Mammary epithelial cell (primary cell): ENCODE results near the gene SLC47A2.

Experiments used
- EZH2 ChIP-seq: IDR thresholded peaks from 2 replicates; pipeline ENCODE4 v1.6.1; 2012; ENCODE audit warnings: low read length, inconsistent platforms, borderline replicate concordance
- TF ChIP-seq, protein P1 (sequence below), 2 donors: IDR thresholded peaks in 1 of 2; conservative IDR thresholded peaks in 1 of 2; 2 replicates each; pipeline ENCODE4 v1.5.1; 2011 to 2012; ENCODE audit warnings: inconsistent platforms in 2 of 2, low read length in 2 of 2, mild to moderate bottlenecking in 2 of 2, control low read depth in 1 of 2, low read depth in 1 of 2; ENCODE audit not compliant: insufficient read depth in 1 of 2; ENCODE audit errors: extremely low read depth in 1 of 2

DNA sequence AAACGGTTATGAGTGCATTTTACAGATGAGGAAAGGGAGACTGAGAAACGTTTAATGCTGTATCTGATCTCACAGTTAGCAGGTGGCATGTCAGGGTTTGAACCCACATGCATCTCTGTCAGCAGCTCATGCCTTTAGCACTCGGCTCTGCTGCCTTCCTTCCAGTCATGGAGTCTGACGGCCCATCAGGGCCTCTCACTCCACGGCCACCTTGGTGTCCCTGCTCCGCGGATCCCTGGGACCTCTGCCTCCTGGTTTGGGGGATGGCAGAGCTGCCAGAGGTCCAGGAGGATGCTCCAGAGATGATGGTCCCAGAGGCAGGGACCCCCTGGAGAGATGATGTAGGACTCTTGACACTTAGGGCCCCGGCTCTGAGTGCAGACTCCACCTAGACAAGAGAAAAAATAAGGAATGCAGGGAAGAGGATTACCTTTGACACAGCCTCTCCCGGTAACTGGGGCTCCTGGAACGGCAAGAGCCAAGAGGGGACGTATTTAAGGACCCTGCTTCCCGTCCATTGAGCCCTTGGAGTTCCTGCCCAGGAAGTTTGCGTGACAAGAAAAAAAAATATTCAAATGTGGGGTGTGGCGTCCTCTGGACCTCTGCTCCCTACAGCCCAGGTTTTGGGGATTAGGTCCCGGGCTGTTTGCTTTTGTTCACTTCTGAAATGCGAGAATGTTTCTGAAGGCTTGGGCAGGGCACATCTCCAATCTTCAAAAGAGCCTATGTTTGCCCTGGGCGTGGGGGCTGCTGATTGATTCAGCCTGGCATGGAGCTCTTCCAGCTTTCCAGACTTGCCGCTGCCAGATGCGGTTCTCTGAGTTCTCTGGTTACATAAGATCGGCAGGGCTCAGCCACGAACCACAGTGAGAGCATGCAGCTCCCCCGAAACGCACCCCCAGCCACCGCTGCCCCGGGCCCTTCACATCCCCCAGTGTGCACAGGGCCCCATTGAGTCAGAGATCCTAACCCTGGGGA lies 31.7 kb upstream of the SLC47A2 start, which contains the start of gene ALDH3A1:
- no peak for TF ChIP-seq EZH2
- TF ChIP-seq, protein P1, sequence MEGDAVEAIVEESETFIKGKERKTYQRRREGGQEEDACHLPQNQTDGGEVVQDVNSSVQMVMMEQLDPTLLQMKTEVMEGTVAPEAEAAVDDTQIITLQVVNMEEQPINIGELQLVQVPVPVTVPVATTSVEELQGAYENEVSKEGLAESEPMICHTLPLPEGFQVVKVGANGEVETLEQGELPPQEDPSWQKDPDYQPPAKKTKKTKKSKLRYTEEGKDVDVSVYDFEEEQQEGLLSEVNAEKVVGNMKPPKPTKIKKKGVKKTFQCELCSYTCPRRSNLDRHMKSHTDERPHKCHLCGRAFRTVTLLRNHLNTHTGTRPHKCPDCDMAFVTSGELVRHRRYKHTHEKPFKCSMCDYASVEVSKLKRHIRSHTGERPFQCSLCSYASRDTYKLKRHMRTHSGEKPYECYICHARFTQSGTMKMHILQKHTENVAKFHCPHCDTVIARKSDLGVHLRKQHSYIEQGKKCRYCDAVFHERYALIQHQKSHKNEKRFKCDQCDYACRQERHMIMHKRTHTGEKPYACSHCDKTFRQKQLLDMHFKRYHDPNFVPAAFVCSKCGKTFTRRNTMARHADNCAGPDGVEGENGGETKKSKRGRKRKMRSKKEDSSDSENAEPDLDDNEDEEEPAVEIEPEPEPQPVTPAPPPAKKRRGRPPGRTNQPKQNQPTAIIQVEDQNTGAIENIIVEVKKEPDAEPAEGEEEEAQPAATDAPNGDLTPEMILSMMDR (conservative IDR thresholded peaks at IDR 0.05 in 1 of 2, IDR thresholded peaks at IDR 0.05 in 1 of 2; ENCODE audit: extremely low read depth in 1 of 2, insufficient read depth in 1 of 2, low read depth in 1 of 2, low read length in 2 of 2), result no peak
